ENCODE data around the gene GRB2.

GRCh38 chr17:75339971-75340370 is 65.5 kb downstream of the GRB2 start:
- TF ChIP-seq POLR2AphosphoS5 (IDR thresholded peaks at IDR 0.05; ENCODE audit: low read depth, low read length) (no peak), SIN3A (IDR thresholded peaks at IDR 0.05; ENCODE audit: borderline replicate concordance, insufficient read depth, low read depth, low read length) (no peak), REST (IDR thresholded peaks at IDR 0.05; ENCODE audit: insufficient read depth in 1 of 2, low read depth in 2 of 2, low read length in 1 of 2) (no peak)

Measured in Panc1 (cell line).